Measurements from ENCODE around the gene IGFN1. TPM values are rescaled to one million over a fixed set of nuclear protein-coding genes. Genes with fewer than 3 reads are reported as not detected.
A peak's percentile ranks its signal among the peaks of the same experiment; 100 is the strongest.
"Not testable (repeated sequence)": the region's sequence is repeated elsewhere in the genome, so short reads cannot be mapped to it uniquely, and the experiment has no call there.

IGFN1 gene
- total RNA-seq, 1 donor from 2014 or later, result not detected

GRCh38 chr1:201253906-201254624, 63.4 kb downstream of the IGFN1 start:
- intact Hi-C loops (cut with DNase I), result loop anchor here (5.0 kb wide), 2 partner anchors 108 to 158 kb away; no protein-coding TSS in a partner anchor
- ATAC-seq (ENCODE audit: poor library complexity), result no peak
- DNase-seq, result no peak

GRCh38 chr1:201254625-201255478, 64.2 kb downstream of the IGFN1 start:
- ATAC-seq (ENCODE audit: poor library complexity) (peak; percentile 87), DNase-seq (peak; percentile 78)
- intact Hi-C loops (cut with DNase I), result loop anchor here (5.0 kb wide), 3 partner anchors 92 to 157 kb away; no protein-coding TSS in a partner anchor

GRCh38 chr1:201255479-201256362, 65.1 kb downstream of the IGFN1 start:
- DNase-seq, result no peak
- intact Hi-C loops (cut with DNase I), result loop anchor here (5.0 kb wide), 1 partner anchor 92 kb away; no protein-coding TSS in a partner anchor
- no peak for ATAC-seq (ENCODE audit: poor library complexity)

- DNase-seq; ATAC-seq (ENCODE audit: poor library complexity): not testable (repeated sequence)
- intact Hi-C loops (cut with DNase I), result loop anchor here (5.0 kb wide), 1 partner anchor 89 kb away; no protein-coding TSS in a partner anchor
Measured at GRCh38 chr1:201258132-201258531, 67.5 kb downstream of the IGFN1 start.

GRCh38 chr1:201258763-201259230, 68.2 kb downstream of the IGFN1 start:
- ATAC-seq (ENCODE audit: poor library complexity), result no peak
- intact Hi-C loops (cut with DNase I), result loop anchor here (5.0 kb wide), 1 partner anchor 89 kb away; no protein-coding TSS in a partner anchor
- DNase-seq, result no peak

GRCh38 chr1:201259476-201260235, 69.0 kb downstream of the IGFN1 start:
- intact Hi-C loops (cut with DNase I), result loop anchor here (5.0 kb wide), 2 partner anchors 43 to 88 kb away; no protein-coding TSS in a partner anchor
- DNase-seq, result no peak
- ATAC-seq (ENCODE audit: poor library complexity), result peak; percentile 43

GRCh38 chr1:201260236-201260590, 69.6 kb downstream of the IGFN1 start:
- DNase-seq (no peak), ATAC-seq (ENCODE audit: poor library complexity) (peak; percentile 56)
- intact Hi-C loops (cut with DNase I), result loop anchor here (5.0 kb wide), 1 partner anchor 42 kb away; no protein-coding TSS in a partner anchor

- intact Hi-C loops (cut with DNase I), result loop anchor here (5.0 kb wide), 1 partner anchor 42 kb away; no protein-coding TSS in a partner anchor
- ATAC-seq (ENCODE audit: poor library complexity), result no peak
- no peak for DNase-seq
Measured at GRCh38 chr1:201260648-201261311, 70.2 kb downstream of the IGFN1 start.

GRCh38 chr1:201261771-201262547, 71.3 kb downstream of the IGFN1 start:
- intact Hi-C loops (cut with DNase I), result loop anchor here (5.0 kb wide), 1 partner anchor 40 kb away; no protein-coding TSS in a partner anchor
- no peak for ATAC-seq (ENCODE audit: poor library complexity)
- DNase-seq, result no peak

- intact Hi-C loops (cut with DNase I), result loop anchor here (5.0 kb wide), 1 partner anchor 39 kb away; no protein-coding TSS in a partner anchor
- ATAC-seq (ENCODE audit: poor library complexity) (no peak), DNase-seq (no peak)
Measured at GRCh38 chr1:201262963-201263608, 72.5 kb downstream of the IGFN1 start.

GRCh38 chr1:201264072-201264471, 73.4 kb downstream of the IGFN1 start:
- intact Hi-C loops (cut with DNase I), result loop anchor here (5.0 kb wide), 1 partner anchor 38 kb away; no protein-coding TSS in a partner anchor
- DNase-seq (no peak), ATAC-seq (ENCODE audit: poor library complexity) (no peak)

GRCh38 chr1:201264554-201264953, 73.9 kb downstream of the IGFN1 start:
- ATAC-seq (ENCODE audit: poor library complexity), result no peak
- DNase-seq, result no peak
- intact Hi-C loops (cut with DNase I), result loop anchor here (5.0 kb wide), 1 partner anchor 38 kb away; no protein-coding TSS in a partner anchor

- ATAC-seq (ENCODE audit: poor library complexity), result no peak
- intact Hi-C loops (cut with DNase I), result no loop called here
Measured at GRCh38 chr1:201265756-201266155, 75.1 kb downstream of the IGFN1 start.

GRCh38 chr1:201266276-201266675, 75.7 kb downstream of the IGFN1 start:
- no peak for DNase-seq
- intact Hi-C loops (cut with DNase I), result no loop called here
- no peak for ATAC-seq (ENCODE audit: poor library complexity)

More at GRCh38 chr1:201265756-201266155, 75.1 kb downstream of the IGFN1 start:
- DNase-seq, result no peak

- ATAC-seq (ENCODE audit: poor library complexity), result no peak
- intact Hi-C loops (cut with DNase I), result no loop called here
- no peak for DNase-seq
Measured at GRCh38 chr1:201266774-201267173, 76.2 kb downstream of the IGFN1 start.

All from Right ventricle myocardium superior (tissue), 1 donor.